Motor neuron (in vitro differentiated cells): ENCODE measurements around the gene NPIPB2. TPM values are rescaled to one million over a fixed set of nuclear protein-coding genes. Genes with fewer than 3 reads are reported as not detected.
A peak's percentile ranks its signal among the peaks of the same experiment; 100 is the strongest.
"Not testable (repeated sequence)": the region's sequence is repeated elsewhere in the genome, so short reads cannot be mapped to it uniquely, and the experiment has no call there.

Experiments
- ATAC-seq, 8 experiments: fragments of 200-7000 bp; cut with Tn5 transposase; replicated peaks in 6 of 8; 2 replicates each; pipeline ENCODE4 v1.8.0; 2021; ENCODE audit warnings: mild to moderate bottlenecking in 8 of 8, moderate library complexity in 8 of 8
- H3K27ac ChIP-seq, 2 donors: fragments of 250-450 bp; sonication (Bioruptor Pico); 2 replicates each; pipeline ENCODE4 v1.9.0; 2021; ENCODE audit warnings: antibody characterized with exemption in 2 of 2, mild to moderate bottlenecking in 2 of 2, moderate library complexity in 1 of 2
- H3K4me1 ChIP-seq, 2 donors: fragments of 250-450 bp; sonication (Bioruptor Pico); replicated peaks in 1 of 2; 2 replicates each; pipeline ENCODE4 v1.6.1; 2021; ENCODE audit warnings: antibody characterized with exemption in 2 of 2, mild to moderate bottlenecking in 2 of 2, moderate library complexity in 1 of 2
- H3K4me3 ChIP-seq, 5 donors: fragments of 250-450 bp; sonication (Bioruptor Pico); 2 replicates each; pipeline ENCODE4 v1.9.0; 2021; ENCODE audit warnings: antibody characterized with exemption in 5 of 5, mild to moderate bottlenecking in 5 of 5, moderate library complexity in 4 of 5
- WGBS, 10 experiments: fragments of 450-650 bp; shearing (Covaris generic); methylation state at CpG; one replicate each; pipeline ENCODE4 v1.0.0; 2022; 5-methylcytosine and 5-hydroxymethylcytosine counted together
- in situ Hi-C, 9 experiments: fragments of 400-800 bp; cut with MboI; loops; one replicate each; pipeline ENCODE4 v1.15.0; 2021; ENCODE audit warnings: low sequenced_read_pairs in 9 of 9, low pct_unique_long_range_greater_than_20kb in 2 of 9; ENCODE audit not compliant: unreplicated experiment in 9 of 9
- total RNA-seq, 8 experiments: library from RNA; unstranded; fragments of 300-600 nt; gene quantifications; 2 replicates each; pipeline versions ENCODE4 v1.2.3 to v1.2.4, GENCODE V29; 2022

Gene NPIPB2
- total RNA-seq = 10 to 100 TPM in 1 of 8 experiments, 1 to 10 TPM in 5, under 1 TPM in 1, not detected in 1; 0.97 to 15.7 (median 7.9) TPM

DNA sequence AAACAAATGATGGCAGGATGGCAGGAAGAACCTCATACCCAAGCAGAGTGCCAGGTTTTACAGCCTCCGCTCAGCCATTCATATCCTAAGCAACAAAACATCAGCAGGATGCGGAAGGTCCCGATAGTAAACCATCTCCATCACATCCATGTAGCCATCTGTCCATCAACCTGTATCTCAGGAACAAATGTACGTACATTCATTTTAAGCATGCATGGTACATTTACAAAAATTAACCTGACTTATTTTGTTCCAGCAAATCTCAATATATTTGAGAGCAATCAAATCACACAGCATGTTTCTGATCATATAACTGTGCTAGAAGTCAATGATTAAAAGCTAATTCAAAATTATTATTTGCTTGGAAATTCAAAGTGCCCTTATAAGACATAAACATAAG lies at the start of gene NPIPB2:
TSS of gene NPIPB2 (minus strand) at position 101 of the 400 bp plus-strand sequence. CDS start at position 101, 0 bp downstream.
- H3K4me3 ChIP-seq, in situ Hi-C loops, ATAC-seq, H3K4me1 ChIP-seq, H3K27ac ChIP-seq: not testable (repeated sequence)
- no CpG with 5 or more reads among the region's 4 CpGs for WGBS, 10 experiments

GRCh38 chr16:11990702-11991390 lies 49.0 kb upstream of the NPIPB2 start:
- H3K27ac ChIP-seq = no peak overlapping the region
- peaks cover 10 to 13% of the 10 kb centered on the region in 2 donors for H3K4me1 ChIP-seq
- in situ Hi-C loops = no loop called here
- 40 to 100% (median 90%) methylated on average over 1 to 9 of the region's 11 CpGs for WGBS, 10 experiments
- no peak overlapping the region for H3K4me3 ChIP-seq
- no peak for ATAC-seq

DNA sequence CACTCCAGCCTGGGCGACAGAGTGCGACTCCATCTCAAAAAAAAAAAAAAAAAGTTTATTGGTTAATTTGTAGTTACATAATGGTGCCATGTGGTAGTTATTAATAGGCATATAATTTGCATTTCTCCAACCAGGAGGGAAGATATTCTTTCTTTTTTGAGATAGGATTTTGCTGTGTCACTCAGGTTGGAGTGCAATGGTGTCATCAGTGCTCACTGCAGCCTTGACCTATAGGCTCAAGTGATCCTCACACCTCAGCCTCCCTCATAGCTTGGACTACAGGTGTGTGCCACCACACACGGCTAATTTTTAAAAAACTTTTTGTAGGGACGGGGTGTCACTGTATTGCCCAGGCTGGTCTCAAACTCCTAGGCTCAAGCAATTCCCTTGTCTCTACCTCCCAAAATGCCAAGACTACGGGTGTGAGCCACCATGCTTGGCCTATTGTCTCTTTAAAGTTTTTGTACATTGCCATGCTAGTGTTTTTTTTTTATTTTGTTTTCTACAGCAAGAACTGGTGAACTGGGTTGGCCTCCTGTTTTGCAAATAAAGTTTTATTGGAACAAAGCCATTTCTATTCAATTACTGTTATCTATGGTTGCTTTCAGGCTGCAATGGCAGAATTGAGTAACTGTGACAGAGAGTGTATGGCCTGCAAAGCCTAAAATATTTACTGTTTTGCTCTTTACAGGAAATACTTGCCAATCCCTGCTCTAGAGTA lies 46.6 kb upstream of the NPIPB2 start:
- in situ Hi-C loops = no loop called here
- Histone ChIP-seq H3K4me1 (peaks cover 10 to 13% of the 10 kb centered on the region in 2 donors), H3K4me3 (no peak overlapping the region), H3K27ac (peak overlapping the region in 1 of 2 donors; percentile 20)
- ATAC-seq = no peak
- 51 to 100% (median 67%) methylated on average over 1 to 5 of the region's 5 CpGs; no CpG with 5 or more reads in 2 of the 10 experiments for WGBS, 10 experiments

DNA sequence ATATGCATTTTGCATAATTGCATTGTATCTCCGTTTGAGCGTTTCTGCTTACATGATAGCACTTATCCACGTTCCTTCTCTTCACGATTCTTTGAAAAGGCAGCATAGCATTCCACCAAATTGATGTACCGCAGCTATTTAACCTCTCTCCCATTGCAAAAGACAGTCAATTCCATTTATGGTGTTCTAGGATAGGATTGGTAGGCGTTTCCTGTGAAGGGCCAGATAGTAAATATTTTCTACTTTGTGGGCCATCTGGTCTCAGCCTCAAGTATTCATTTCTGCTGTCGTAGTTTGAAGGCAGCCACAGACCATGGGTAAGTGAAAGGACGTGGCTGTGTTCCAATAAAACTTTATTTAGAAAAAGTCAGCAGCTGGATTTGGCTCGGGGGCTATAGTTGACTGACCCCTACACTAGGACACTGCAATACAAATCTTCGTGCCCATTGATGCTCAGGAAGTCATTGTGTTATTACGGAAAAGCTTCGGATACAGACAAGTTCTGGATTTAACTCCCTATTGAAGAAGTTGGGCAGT lies 44.7 kb upstream of the NPIPB2 start:
- 62 to 93% (median 81%) methylated on average over 4 to 12 of the region's 12 CpGs; no CpG with 5 or more reads in 1 of the 10 experiments for WGBS, 10 experiments
- peaks cover 10 to 13% of the 10 kb centered on the region in 2 donors for H3K4me1 ChIP-seq
- ATAC-seq = peak in 1 of 8 experiments; percentile 47
- no peak overlapping the region for H3K4me3 ChIP-seq
- no peak overlapping the region for H3K27ac ChIP-seq
- in situ Hi-C loops = no loop called here

DNA sequence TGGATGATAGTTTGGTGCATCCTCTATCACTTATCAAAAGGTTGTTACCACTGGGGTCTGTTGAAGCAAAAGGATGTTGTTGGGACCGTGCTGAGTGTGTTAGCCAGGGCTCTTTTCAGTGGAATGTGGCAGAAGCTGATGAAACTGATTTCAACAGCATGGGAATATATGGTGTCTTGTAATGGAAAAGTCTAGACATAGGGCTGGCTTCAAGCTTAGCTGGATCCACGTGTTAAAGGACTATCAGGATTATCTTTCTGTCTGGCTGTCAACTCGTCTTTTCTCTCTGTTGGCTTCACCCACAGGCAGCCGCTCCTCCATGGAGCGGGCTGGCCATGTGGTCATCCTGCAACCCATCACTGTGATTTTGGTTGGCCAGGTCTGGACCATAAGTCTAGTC lies 43.4 kb upstream of the NPIPB2 start:
- H3K27ac ChIP-seq = no peak overlapping the region
- peaks cover 10 to 13% of the 10 kb centered on the region in 2 donors for H3K4me1 ChIP-seq
- ATAC-seq = no peak
- in situ Hi-C loops = no loop called here
- 30 to 92% (median 54%) methylated on average over 1 to 4 of the region's 5 CpGs; no CpG with 5 or more reads in 2 of the 10 experiments for WGBS, 10 experiments
- no peak overlapping the region for H3K4me3 ChIP-seq

DNA sequence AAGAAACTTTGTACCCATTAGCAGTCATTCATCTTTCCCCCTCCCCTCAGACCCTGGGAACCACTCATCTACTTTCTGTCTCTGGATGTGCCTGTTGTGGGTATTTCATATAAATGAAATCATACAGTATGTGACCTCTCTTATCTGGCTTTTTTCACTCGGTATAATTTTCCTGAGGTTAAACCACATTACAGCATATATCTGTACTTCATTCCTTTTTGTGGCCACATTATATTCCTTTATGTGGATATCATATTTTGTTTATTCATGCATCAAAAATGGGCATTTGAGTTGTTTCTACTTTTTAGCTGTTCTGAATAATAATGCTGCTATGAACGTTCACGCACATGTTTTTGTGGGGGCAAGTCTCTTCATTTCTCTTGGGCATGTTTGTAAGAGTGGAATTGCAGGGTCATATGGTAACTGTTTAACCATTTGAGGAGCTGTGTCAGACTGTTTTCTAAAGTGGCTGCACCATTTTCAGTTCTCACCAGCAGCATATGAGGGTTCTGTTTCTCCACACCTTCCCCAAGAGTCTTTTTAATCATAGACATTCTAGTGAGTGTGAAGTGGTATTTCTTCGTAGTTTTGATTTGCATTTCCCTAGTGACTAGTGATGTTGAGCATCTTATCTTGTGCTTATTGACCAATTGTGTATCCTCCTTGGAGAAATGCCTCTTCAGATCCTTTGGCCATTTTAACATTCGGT lies 38.4 kb upstream of the NPIPB2 start:
- in situ Hi-C loops = no loop called here
- WGBS, 10 experiments = 50 to 100% (median 85%) methylated on average over 1 to 5 of the region's 5 CpGs
- Histone ChIP-seq H3K27ac (no peak overlapping the region), H3K4me3 (no peak overlapping the region), H3K4me1 (peaks cover 5 to 14% of the 10 kb centered on the region in 2 donors)
- ATAC-seq = no peak

- in situ Hi-C loops = no loop called here
- peaks cover 5 to 14% of the 10 kb centered on the region in 2 donors for H3K4me1 ChIP-seq
- no peak for ATAC-seq
- no peak overlapping the region for H3K4me3 ChIP-seq
- WGBS, 10 experiments = 73 to 100% (median 83%) methylated on average over 1 to 9 of the region's 9 CpGs; no CpG with 5 or more reads in 1 of the 10 experiments
- H3K27ac ChIP-seq = no peak overlapping the region
Observed at GRCh38 chr16:11979013-11979672, 37.3 kb upstream of the NPIPB2 start.

GRCh38 chr16:11978080-11978479 lies 36.2 kb upstream of the NPIPB2 start:
- Histone ChIP-seq H3K4me3 (no peak overlapping the region), H3K4me1 (peaks cover 5 to 14% of the 10 kb centered on the region in 2 donors), H3K27ac (no peak overlapping the region)
- WGBS, 10 experiments = 18 to 100% (median 78%) methylated on average over 1 to 2 of the region's 2 CpGs; no CpG with 5 or more reads in 2 of the 10 experiments
- ATAC-seq = no peak
- in situ Hi-C loops = no loop called here

- Histone ChIP-seq H3K27ac (no peak overlapping the region), H3K4me3 (peak overlapping the region; percentile 49 to 94 (median 86)), H3K4me1 (peaks cover 5 to 14% of the 10 kb centered on the region in 2 donors)
- in situ Hi-C loops = no loop called here
- WGBS, 10 experiments = 0 to 78% (median 37%) methylated on average over 1 to 7 of the region's 12 CpGs; no CpG with 5 or more reads in 3 of the 10 experiments
- ATAC-seq = peak in 3 of 8 experiments; percentile 60 to 77 (median 70)
Observed at GRCh38 chr16:11977376-11978041, 35.7 kb upstream of the NPIPB2 start.

DNA sequence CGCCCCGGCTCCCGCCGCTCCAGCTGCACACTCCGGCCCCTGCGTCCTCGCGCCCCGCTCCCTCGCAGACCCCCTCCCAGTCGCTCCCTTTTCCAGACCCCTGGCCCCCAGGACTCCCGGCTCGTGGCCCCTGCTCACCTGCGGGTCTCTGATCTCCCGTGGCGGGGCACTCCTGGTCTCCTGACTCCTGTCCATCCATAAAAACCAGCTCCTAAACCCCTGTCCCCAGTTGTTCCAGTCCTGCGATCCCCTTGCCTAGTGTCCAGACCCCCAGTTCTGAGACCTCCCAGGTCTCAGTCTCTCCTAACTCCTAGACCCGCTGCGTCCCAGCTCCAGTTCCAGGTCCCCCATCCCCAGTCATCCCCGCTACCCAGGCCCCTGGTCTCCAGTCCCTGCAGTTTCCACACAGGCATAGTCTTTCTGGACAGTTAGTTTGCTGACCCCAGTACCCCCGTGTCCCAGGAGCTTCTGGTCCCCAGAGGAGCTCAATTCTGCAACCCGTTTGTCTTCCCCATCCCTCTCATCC lies 35.1 kb upstream of the NPIPB2 start:
- Histone ChIP-seq H3K4me1 (peaks cover 5 to 14% of the 10 kb centered on the region in 2 donors), H3K27ac (peak overlapping the region; percentile 45 to 78), H3K4me3 (peak overlapping the region; percentile 49 to 94 (median 86))
- ATAC-seq = peak in 6 of 8 experiments; percentile 16 to 54 (median 50)
- WGBS, 10 experiments = 0% methylated on average over 1 of the region's 22 CpGs; no CpG with 5 or more reads in 9 of the 10 experiments
- in situ Hi-C loops = no loop called here

GRCh38 chr16:11973070-11973469 lies 31.2 kb upstream of the NPIPB2 start:
- 83 to 100% (median 93%) methylated on average over 3 to 5 of the region's 5 CpGs; no CpG with 5 or more reads in 5 of the 10 experiments for WGBS, 10 experiments
- peaks cover 5 to 13% of the 10 kb centered on the region in 2 donors for H3K4me1 ChIP-seq
- no peak overlapping the region for H3K27ac ChIP-seq
- in situ Hi-C loops = loop anchor here in 1 of 9 experiments (25.0 kb wide), 1 partner anchor 89 kb away; no protein-coding TSS in a partner anchor
- no peak overlapping the region for H3K4me3 ChIP-seq
- no peak for ATAC-seq
